NB4 (cell line): ENCODE measurements around the gene HGFAC.

Source experiments
- DNase-seq: peaks from one replicate; pipeline ENCODE4 v3.0.0; 2010; ENCODE audit warnings: low read depth
- H3K4me3 ChIP-seq: one replicate; pipeline ENCODE4 v1.5.1; 2011; ENCODE audit warnings: mild to moderate bottlenecking, low read depth, low read length, moderate library complexity
- CTCF ChIP-seq: IDR thresholded peaks from one replicate; pipeline ENCODE4 v1.5.1; 2012; ENCODE audit warnings: low read depth, low read length
- MYC ChIP-seq: IDR thresholded peaks from 2 replicates; pipeline ENCODE4 v1.6.1; 2011; ENCODE audit warnings: low read depth, low read length
- POLR2A ChIP-seq: IDR thresholded peaks from 2 replicates; pipeline ENCODE4 v1.6.1; 2011; ENCODE audit warnings: mild to moderate bottlenecking; ENCODE audit not compliant: insufficient read length; ENCODE audit errors: extremely low read depth
- TF ChIP-seq, protein P1 (sequence below): IDR thresholded peaks from 2 replicates; pipeline ENCODE4 v1.6.1; 2011; ENCODE audit warnings: low read depth, low read length

The HGFAC gene

DNA sequence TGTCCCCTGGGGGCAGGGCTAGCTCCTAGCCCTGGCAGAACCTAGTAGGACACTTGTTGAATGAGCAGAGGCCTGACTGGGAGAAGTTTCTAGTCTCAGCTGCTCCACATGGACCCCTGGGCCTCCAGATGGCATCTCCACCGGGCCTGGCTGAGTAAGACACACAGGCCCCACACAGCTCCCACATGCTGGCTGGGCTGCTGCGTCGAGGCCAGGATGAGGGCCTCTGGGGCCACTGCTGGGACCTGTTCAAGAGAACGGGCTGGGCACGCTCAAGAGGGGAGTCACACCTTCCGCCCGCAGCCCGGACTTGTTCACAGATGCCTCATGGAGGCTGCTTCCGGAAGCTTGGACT lies 4.2 kb upstream of the HGFAC start:
- no peak overlapping the region for H3K4me3 ChIP-seq
- no peak for DNase-seq
- TF ChIP-seq POLR2A: no peak
- TF ChIP-seq CTCF: no peak
- no peak for TF ChIP-seq MYC
- TF ChIP-seq, protein P1, sequence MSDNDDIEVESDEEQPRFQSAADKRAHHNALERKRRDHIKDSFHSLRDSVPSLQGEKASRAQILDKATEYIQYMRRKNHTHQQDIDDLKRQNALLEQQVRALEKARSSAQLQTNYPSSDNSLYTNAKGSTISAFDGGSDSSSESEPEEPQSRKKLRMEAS: no peak

DNA sequence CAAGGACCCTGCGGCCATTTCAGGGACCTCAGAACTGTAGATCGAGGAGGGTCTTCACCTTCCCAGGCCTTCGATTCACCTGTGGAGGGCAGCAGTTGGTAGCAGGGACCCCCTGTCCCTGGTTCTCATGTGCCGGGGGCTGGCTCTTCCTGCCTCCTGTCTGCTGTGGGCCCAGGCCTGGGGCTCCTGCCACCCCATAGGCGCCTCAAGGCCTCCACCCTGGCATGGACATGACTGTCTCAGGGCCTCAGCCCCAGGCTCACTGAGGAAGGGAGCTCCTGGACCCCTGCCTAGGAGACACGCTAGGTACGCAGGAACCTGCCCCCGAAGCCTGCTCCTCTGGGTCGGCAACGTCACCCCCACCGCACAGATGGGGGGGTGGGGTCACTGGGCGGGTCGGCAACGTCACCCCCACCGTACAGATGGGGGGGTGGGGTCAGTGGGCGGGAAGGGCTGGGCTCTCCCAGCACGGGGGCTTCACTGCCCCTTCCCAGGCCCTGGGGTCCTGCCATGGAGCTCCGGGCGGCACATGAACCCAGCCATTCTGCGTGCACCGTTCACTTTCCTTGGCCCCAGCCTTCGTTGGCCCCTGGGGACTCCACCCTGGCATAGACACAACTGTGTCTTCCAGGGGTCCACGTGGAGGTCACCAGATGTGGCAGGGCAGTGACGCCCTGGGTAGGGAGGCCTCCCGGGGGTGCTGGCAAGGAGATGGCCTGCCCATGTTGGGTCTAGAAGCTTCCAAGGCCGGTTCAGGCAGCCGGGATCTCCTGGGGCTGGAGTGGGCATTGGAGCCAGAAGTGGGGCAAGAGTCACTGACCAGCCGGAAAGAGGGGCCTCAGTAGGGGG lies 3.5 kb upstream of the HGFAC start:
- TF ChIP-seq MYC (no peak), POLR2A (no peak), CTCF (no peak)
- TF ChIP-seq, protein P1: no peak

DNA sequence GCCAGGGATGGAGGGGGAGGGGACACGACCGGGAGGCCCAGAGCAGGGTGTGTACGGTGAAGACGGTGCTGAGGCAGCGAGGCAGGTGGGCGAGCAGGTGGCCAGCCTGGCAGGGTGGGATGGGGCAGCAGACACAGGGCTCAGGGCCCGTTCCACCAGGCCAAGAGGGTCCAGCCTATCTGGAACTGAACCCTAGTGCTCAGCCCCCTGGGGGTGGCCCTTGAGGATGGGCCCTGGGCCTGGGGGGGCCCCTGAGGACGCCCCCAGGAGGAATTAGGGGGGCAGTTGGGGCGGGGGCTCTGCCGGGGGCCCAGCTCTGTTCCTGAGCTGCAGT lies 3.0 kb upstream of the HGFAC start:
- TF ChIP-seq CTCF: no peak
- TF ChIP-seq, protein P1: no peak
- no peak for TF ChIP-seq MYC
- TF ChIP-seq POLR2A: no peak
- DNase-seq: no peak
- H3K4me3 ChIP-seq: no peak overlapping the region

More for the DNA sequence above, 3.5 kb upstream of the HGFAC start:
- no peak for DNase-seq
- H3K4me3 ChIP-seq: no peak overlapping the region

DNA sequence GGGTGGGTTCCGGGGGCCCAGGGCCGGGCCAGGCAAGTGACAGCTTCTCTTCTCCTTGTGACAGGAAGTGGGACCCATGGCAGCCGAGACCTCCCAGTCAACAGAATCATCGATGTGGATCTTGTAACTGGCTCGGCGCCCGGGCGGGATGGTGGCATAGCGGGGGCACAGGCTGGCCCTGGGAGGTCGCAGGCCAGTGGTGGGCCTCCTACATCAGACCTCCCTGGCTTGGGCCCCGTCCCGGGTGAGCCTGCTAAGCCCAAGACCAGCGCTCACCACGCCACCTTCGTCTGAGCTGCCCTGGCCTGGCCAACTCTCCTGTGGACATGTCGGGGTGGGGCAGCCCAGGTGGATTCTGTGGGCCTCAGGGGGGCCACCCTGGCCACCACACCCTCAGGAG lies 2.4 kb upstream of the HGFAC start:
- no peak for DNase-seq
- no peak overlapping the region for H3K4me3 ChIP-seq
- no peak for TF ChIP-seq CTCF
- TF ChIP-seq POLR2A: no peak
- no peak for TF ChIP-seq MYC
- TF ChIP-seq, protein P1: no peak

GRCh38 chr4:3440011-3440410 lies 1.8 kb upstream of the HGFAC start:
- TF ChIP-seq MYC (no peak), CTCF (no peak), POLR2A (no peak)
- TF ChIP-seq, protein P1: no peak
- no peak overlapping the region for H3K4me3 ChIP-seq
- DNase-seq: no peak
